EH (cell line): Measurements from ENCODE around the gene SHANK3.
"Not testable (repeated sequence)": the region's sequence is repeated elsewhere in the genome, so short reads cannot be mapped to it uniquely, and the experiment has no call there.

ENCODE experiments used
- DNase-seq: peaks from one replicate; pipeline ENCODE4 v3.0.0-alpha.2; 2015; ENCODE audit warnings: low read depth

The SHANK3 gene

GRCh38 chr22:50672471-50673230 lies at the start of gene SHANK3:
SHANK3 (plus strand) TSS chr22:50672823.
- DNase-seq = no peak

GRCh38 chr22:50624347-50625130 lies 48.1 kb upstream of the SHANK3 start:
- DNase-seq = no peak

- no peak for DNase-seq
Observed at GRCh38 chr22:50625131-50625567, 47.5 kb upstream of the SHANK3 start.

GRCh38 chr22:50625568-50626313 lies 46.9 kb upstream of the SHANK3 start:
- DNase-seq = no peak

GRCh38 chr22:50626314-50626849 lies 46.2 kb upstream of the SHANK3 start:
- no peak for DNase-seq

- no peak for DNase-seq
Observed at GRCh38 chr22:50626850-50627641, 45.6 kb upstream of the SHANK3 start.

GRCh38 chr22:50627642-50628542 lies 44.7 kb upstream of the SHANK3 start, which contains the start of gene ARSA:
ARSA (minus strand) TSS chr22:50628152; CDS start chr22:50627779, 373 bp downstream.
- peak; percentile 90 for DNase-seq

- DNase-seq = no peak
Observed at GRCh38 chr22:50628543-50629134, 44.0 kb upstream of the SHANK3 start.

GRCh38 chr22:50630376-50630775 lies 42.2 kb upstream of the SHANK3 start:
- DNase-seq = no peak

- DNase-seq = no peak
Observed at GRCh38 chr22:50633086-50633485, 39.5 kb upstream of the SHANK3 start.

GRCh38 chr22:50633771-50634170 lies 38.9 kb upstream of the SHANK3 start:
- DNase-seq = no peak

GRCh38 chr22:50635591-50635990 lies 37.0 kb upstream of the SHANK3 start:
- DNase-seq = no peak

- not testable (repeated sequence) for DNase-seq
Observed at GRCh38 chr22:50640296-50640695, 32.3 kb upstream of the SHANK3 start.

GRCh38 chr22:50640857-50641647 lies 31.6 kb upstream of the SHANK3 start:
- DNase-seq = no peak

GRCh38 chr22:50641696-50642607 lies 30.7 kb upstream of the SHANK3 start:
- peak; percentile 21 for DNase-seq

GRCh38 chr22:50643021-50643820 lies 29.4 kb upstream of the SHANK3 start:
- DNase-seq = not testable (repeated sequence)

- not testable (repeated sequence) for DNase-seq
Observed at GRCh38 chr22:50643821-50644101, 28.9 kb upstream of the SHANK3 start.
